Loucy (cell line): Measurements from ENCODE around the gene RNF125.

Experiments
- H2AFZ ChIP-seq: fragments of 200-600 bp; sonication (generic); 2 replicates; pipeline ENCODE4 v1.6.0; 2016; ENCODE audit warnings: antibody characterized with exemption, mild to moderate bottlenecking, low read length, moderate library complexity
- H3F3A ChIP-seq: fragments of 200-600 bp; 2 replicates; pipeline ENCODE4 v1.6.0; 2016; ENCODE audit warnings: antibody characterized with exemption, low read depth, mild to moderate bottlenecking
- H3K27me3 ChIP-seq: fragments of 200-600 bp; sonication (generic); 2 replicates; pipeline ENCODE4 v1.6.1; 2014; ENCODE audit warnings: low read length, mild to moderate bottlenecking; ENCODE audit not compliant: insufficient read depth, poor library complexity, severe bottlenecking
- H3K36me3 ChIP-seq: fragments of 200-600 bp; sonication (generic); 2 replicates; pipeline ENCODE4 v1.6.1; 2016; ENCODE audit warnings: low read length; ENCODE audit not compliant: insufficient read depth
- H3K4me1 ChIP-seq: fragments of 200-600 bp; sonication (generic); 2 replicates; pipeline ENCODE4 v1.5.1; 2014; ENCODE audit warnings: low read length, mild to moderate bottlenecking; ENCODE audit not compliant: insufficient read depth, poor library complexity, severe bottlenecking
- H3K4me2 ChIP-seq: fragments of 200-600 bp; sonication (generic); 2 replicates; pipeline ENCODE4 v1.6.0; 2014; ENCODE audit warnings: antibody characterized with exemption, low read length, low read depth, mild to moderate bottlenecking; ENCODE audit not compliant: poor library complexity, severe bottlenecking
- H3K4me3 ChIP-seq: fragments of 200-600 bp; sonication (generic); 2 replicates; pipeline ENCODE4 v1.5.1; 2014; ENCODE audit warnings: low read length, mild to moderate bottlenecking, mixed read lengths; ENCODE audit not compliant: poor library complexity, severe bottlenecking
- H3K79me2 ChIP-seq: fragments of 200-600 bp; sonication (generic); 2 replicates; pipeline ENCODE4 v1.6.1; 2014; ENCODE audit warnings: low read length; ENCODE audit not compliant: insufficient read depth
- H3K9ac ChIP-seq: fragments of 200-600 bp; sonication (generic); 2 replicates; pipeline ENCODE4 v1.6.0; 2014; ENCODE audit warnings: mild to moderate bottlenecking, low read depth, low read length, moderate library complexity; ENCODE audit not compliant: poor library complexity, severe bottlenecking
- H3K9me2 ChIP-seq: fragments of 200-600 bp; sonication (generic); replicated peaks from 2 replicates; pipeline ENCODE4 v1.6.1; 2016; ENCODE audit warnings: low read depth, low read length, mixed read lengths
- H3K9me3 ChIP-seq: fragments of 200-600 bp; sonication (generic); 2 replicates; pipeline ENCODE4 v1.6.1; 2014; ENCODE audit warnings: mild to moderate bottlenecking, antibody characterized with exemption, low read length, low read depth; ENCODE audit not compliant: insufficient read depth
- H4K20me1 ChIP-seq: fragments of 200-600 bp; sonication (generic); 2 replicates; pipeline ENCODE4 v1.6.0; 2014; ENCODE audit warnings: antibody characterized with exemption, low read length, mild to moderate bottlenecking; ENCODE audit not compliant: insufficient read depth, poor library complexity, severe bottlenecking
- CTCF ChIP-seq: fragments of 200-600 bp; sonication (generic); conservative IDR thresholded peaks from 2 replicates; pipeline ENCODE4 v1.5.1; 2014; ENCODE audit warnings: mild to moderate bottlenecking, antibody characterized with exemption, low read length
- EZH2phosphoT487 ChIP-seq: fragments of 200-600 bp; IDR thresholded peaks from 2 replicates; pipeline ENCODE4 v1.6.1; 2018; ENCODE audit warnings: antibody characterized with exemption, mild to moderate bottlenecking, moderate library complexity, borderline replicate concordance

RNF125 gene

DNA sequence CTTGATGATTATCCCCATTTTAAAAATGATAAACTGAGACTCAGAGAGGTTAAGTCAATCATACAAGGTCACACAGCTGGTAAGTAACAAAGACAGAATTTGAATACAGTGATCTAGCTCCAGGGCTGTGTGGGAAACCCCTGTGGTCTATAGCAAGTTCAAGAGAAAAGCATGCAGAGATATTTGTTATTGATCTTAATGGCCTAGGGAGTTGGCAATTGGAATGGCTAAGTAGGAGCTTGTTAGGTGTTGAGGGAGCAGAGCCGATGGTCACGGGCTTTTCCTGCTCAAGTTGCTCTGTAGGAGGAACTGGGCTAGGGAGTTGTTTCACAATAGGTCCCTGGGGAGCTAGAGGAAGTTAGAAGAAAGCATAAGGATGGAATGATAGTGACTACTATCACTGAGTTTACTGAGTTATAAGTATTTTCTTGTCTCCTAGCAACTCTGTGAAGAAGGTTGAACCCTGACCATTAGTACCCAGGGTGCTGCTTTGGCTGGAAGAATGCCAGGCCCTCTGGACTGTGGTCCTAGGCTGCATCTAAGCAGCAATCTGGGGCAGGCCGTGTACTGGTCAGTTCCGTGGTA is 30.0 kb downstream of the RNF125 start:
- Histone ChIP-seq H3F3A (peaks cover 6% of the 10 kb centered on the region; the same call in 1 of the 2 replicates), H3K27me3 (no peaks in the 10 kb centered on the region), H3K9me2 (no peaks in the 10 kb centered on the region), H3K79me2 (peaks cover 5% of the 10 kb centered on the region; the same call in 1 of the 2 replicates), H2AFZ (no peak overlapping the region), H3K4me3 (peak overlapping the region; percentile 55), H4K20me1 (peaks cover 4% of the 10 kb centered on the region), H3K4me1 (peaks cover 28% of the 10 kb centered on the region), H3K4me2 (peak overlapping the region; percentile 81), H3K9me3 (no peaks in the 10 kb centered on the region), H3K9ac (peak overlapping the region; percentile 46), H3K36me3 (peaks cover 25% of the 10 kb centered on the region; the same call in 1 of the 2 replicates)
- TF ChIP-seq EZH2phosphoT487, result no peak
- no peak for TF ChIP-seq CTCF

GRCh38 chr18:32049393-32050171 is 31.0 kb downstream of the RNF125 start:
- H2AFZ ChIP-seq, result no peak overlapping the region
- no peaks in the 10 kb centered on the region for H3K27me3 ChIP-seq
- peaks cover 6% of the 10 kb centered on the region; the same call in 1 of the 2 replicates for H3F3A ChIP-seq
- H3K9ac ChIP-seq, result peak overlapping the region; percentile 46
- TF ChIP-seq EZH2phosphoT487 (no peak), CTCF (no peak)
- H3K4me2 ChIP-seq, result peak overlapping the region; percentile 81
- peaks cover 22% of the 10 kb centered on the region; the same call in 1 of the 2 replicates for H3K36me3 ChIP-seq
- no peaks in the 10 kb centered on the region for H3K9me3 ChIP-seq
- peaks cover 4% of the 10 kb centered on the region for H4K20me1 ChIP-seq
- no peaks in the 10 kb centered on the region for H3K9me2 ChIP-seq
- peaks cover 5% of the 10 kb centered on the region; the same call in 1 of the 2 replicates for H3K79me2 ChIP-seq
- H3K4me3 ChIP-seq, result peak overlapping the region; percentile 55
- peaks cover 28% of the 10 kb centered on the region for H3K4me1 ChIP-seq

DNA sequence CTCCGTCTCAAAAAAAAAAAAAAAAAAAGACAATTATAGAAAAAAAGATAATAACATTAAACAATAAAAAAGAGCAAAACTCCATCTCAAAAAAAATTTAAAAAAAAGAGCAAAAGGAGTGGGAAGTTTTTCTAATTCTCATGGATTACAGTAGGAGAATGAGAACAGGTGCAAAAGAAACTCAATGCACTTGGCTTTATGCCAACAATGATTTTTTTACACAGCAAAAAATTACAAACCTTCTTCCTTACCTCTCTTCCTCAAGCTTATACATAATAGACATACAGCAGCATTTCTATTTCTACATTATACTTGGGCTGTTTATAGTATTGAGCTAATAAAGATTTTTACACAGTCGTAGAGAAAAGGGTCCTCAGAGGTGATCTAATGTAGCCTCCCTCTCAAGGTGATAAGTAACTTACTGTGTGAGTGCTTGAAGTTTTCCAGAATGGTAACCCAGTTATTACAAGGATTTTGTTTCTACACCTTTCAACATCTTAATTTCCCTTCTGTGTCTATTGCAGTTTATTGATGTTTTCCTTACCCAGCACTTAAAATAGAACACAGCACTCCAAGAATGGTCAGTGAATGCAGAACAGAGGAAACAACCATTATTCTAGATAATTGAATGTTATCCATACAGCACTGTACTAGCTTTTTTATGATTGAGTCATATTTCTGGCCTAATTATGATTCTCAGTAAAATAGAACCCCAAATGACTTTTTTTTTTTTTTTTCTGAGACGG is 38.2 kb downstream of the RNF125 start:
- no peak overlapping the region for H3K9ac ChIP-seq
- H3K9me3 ChIP-seq, result no peaks in the 10 kb centered on the region
- H3K27me3 ChIP-seq, result no peaks in the 10 kb centered on the region
- H3K36me3 ChIP-seq, result peaks cover 9% of the 10 kb centered on the region; the same call in 1 of the 2 replicates
- H3K79me2 ChIP-seq, result peaks cover 14% of the 10 kb centered on the region
- H3K4me1 ChIP-seq, result peaks cover 46% of the 10 kb centered on the region
- H3K4me3 ChIP-seq, result peak overlapping the region; percentile 8
- H3F3A ChIP-seq, result peaks cover 12% of the 10 kb centered on the region; the same call in 1 of the 2 replicates
- H3K9me2 ChIP-seq, result no peaks in the 10 kb centered on the region
- no peaks in the 10 kb centered on the region for H4K20me1 ChIP-seq
- peak overlapping the region; percentile 46 for H3K4me2 ChIP-seq
- TF ChIP-seq CTCF, result no peak
- TF ChIP-seq EZH2phosphoT487, result no peak
- H2AFZ ChIP-seq, result no peak overlapping the region
